ENCODE measurements around the gene EXOC3L4. TPM values are rescaled to one million over a fixed set of nuclear protein-coding genes. Genes with fewer than 3 reads are reported as not detected.

The EXOC3L4 gene
- total RNA-seq, 1 experiment from 2014 or later: 1.4 TPM

DNA sequence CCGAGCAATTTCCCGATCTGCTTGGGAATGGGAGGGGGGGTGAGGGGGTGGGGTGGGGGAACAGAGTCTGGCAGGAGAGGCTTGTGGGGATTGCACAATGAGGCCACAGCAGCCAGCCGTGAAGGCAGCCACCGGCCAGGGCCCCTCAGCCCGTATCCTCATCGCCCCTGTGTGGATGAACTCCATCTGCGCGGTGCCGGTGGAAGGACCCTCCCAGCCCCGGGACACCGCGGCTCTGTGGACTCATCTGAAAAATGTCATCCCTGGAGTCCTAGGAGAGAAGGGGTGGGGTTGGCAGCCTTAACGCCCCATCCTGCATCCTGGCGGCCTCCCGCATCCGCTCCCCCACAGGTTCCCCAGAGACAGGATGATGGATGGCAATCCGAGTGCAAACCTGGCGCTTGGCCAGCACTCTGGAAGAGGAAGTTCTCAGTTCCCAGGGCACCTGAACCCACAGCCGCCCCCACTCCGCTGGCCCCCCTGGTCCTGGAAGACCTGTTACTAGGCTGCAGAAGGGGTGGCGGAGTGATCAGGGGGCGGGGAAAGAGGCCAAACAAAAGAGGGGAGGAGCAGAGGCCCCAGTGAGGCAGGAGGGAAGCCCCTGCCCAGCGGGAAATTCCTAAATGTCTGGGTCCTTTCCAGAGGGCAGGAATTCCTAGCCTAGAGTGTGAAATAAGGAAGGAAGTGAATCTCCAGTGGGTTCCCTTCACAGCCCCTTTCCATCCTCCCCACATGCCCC is 27.5 kb downstream of the EXOC3L4 start:
- ATAC-seq (no peak), DNase-seq (peak; percentile 65)
- intact Hi-C loops (cut with micrococcal nuclease): no loop called here
- H3K4me1 ChIP-seq (ENCODE audit: insufficient read depth, low read length): peaks cover 32% of the 10 kb centered on the region
- H3K36me3 ChIP-seq (ENCODE audit: low read depth, low read length): no peaks in the 10 kb centered on the region
- H2AFZ ChIP-seq (ENCODE audit: low read length): no peak overlapping the region
- H3K79me2 ChIP-seq (ENCODE audit: low read length): peaks cover 35% of the 10 kb centered on the region
- BruUV-seq (replicated peaks): no TSS peak
- H4K20me1 ChIP-seq (ENCODE audit: low read length): 0 out of 2 replicates have a peak, but pooled peaks cover 6% of the 10 kb centered on the region
- CTCF ChIA-PET: no interaction called here
- H3K4me2 ChIP-seq (ENCODE audit: low read length): peak overlapping the region; percentile 88; the same call in 1 of the 2 replicates
- no peak overlapping the region for H3K4me3 ChIP-seq (ENCODE audit: low read length)
- H3K9ac ChIP-seq (ENCODE audit: low read length): no peak overlapping the region
- no peaks in the 10 kb centered on the region for H3K27me3 ChIP-seq (ENCODE audit: low read length)
- POLR2A ChIA-PET (ENCODE audit: unreplicated experiment): no interaction called here
- no peaks in the 10 kb centered on the region for H3F3A ChIP-seq (ENCODE audit: low read length, unreplicated experiment)
- no peak overlapping the region for H3K27ac ChIP-seq (ENCODE audit: low read length)
- H3K9me2 ChIP-seq (replicated peaks; ENCODE audit: low read length): no peaks in the 10 kb centered on the region
- TF ChIP-seq EZH2phosphoT487 (IDR thresholded peaks at IDR 0.05; ENCODE audit: borderline replicate concordance, low read length) (no peak), EZH2 (IDR thresholded peaks at IDR 0.05; ENCODE audit: low read length, unreplicated experiment) (no peak)
- TF ChIP-seq, protein P1, sequence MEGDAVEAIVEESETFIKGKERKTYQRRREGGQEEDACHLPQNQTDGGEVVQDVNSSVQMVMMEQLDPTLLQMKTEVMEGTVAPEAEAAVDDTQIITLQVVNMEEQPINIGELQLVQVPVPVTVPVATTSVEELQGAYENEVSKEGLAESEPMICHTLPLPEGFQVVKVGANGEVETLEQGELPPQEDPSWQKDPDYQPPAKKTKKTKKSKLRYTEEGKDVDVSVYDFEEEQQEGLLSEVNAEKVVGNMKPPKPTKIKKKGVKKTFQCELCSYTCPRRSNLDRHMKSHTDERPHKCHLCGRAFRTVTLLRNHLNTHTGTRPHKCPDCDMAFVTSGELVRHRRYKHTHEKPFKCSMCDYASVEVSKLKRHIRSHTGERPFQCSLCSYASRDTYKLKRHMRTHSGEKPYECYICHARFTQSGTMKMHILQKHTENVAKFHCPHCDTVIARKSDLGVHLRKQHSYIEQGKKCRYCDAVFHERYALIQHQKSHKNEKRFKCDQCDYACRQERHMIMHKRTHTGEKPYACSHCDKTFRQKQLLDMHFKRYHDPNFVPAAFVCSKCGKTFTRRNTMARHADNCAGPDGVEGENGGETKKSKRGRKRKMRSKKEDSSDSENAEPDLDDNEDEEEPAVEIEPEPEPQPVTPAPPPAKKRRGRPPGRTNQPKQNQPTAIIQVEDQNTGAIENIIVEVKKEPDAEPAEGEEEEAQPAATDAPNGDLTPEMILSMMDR (conservative IDR thresholded peaks at IDR 0.05; ENCODE audit: low read depth, low read length): no peak
- no peaks in the 10 kb centered on the region for H3K9me3 ChIP-seq (ENCODE audit: low read length)

DNA sequence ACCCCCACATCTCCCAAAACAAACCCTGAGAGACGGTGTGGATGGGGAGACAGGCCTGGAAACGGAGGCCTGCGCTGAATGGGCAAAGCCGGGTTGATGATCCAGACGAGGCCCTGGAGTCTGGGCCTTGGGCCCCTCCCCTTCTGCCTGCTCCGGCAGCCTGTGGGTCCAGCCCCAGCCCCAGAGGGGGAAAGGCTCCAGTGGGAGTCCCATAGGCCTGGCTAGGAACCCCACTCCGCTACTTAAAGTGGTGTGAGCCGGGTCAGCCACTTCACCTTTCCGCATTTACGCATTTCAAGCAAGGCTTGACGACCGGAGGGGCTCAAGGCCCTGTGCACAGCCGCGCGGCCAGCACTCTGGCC is 28.0 kb downstream of the EXOC3L4 start:
- CTCF ChIA-PET: no interaction called here
- BruUV-seq (replicated peaks): no TSS peak
- Histone ChIP-seq H3K27me3 (ENCODE audit: low read length) (no peaks in the 10 kb centered on the region), H3K9me2 (replicated peaks; ENCODE audit: low read length) (no peaks in the 10 kb centered on the region), H3K36me3 (ENCODE audit: low read depth, low read length) (no peaks in the 10 kb centered on the region), H3K9ac (ENCODE audit: low read length) (0 out of 2 replicates have a peak overlapping the region, but pooled peaks have one; percentile 37), H2AFZ (ENCODE audit: low read length) (peak overlapping the region; percentile 81), H3K4me3 (ENCODE audit: low read length) (peak overlapping the region; percentile 80), H3K4me2 (ENCODE audit: low read length) (peak overlapping the region; percentile 88), H3K9me3 (ENCODE audit: low read length) (no peaks in the 10 kb centered on the region), H3K27ac (ENCODE audit: low read length) (no peak overlapping the region), H4K20me1 (ENCODE audit: low read length) (0 out of 2 replicates have a peak, but pooled peaks cover 6% of the 10 kb centered on the region), H3K4me1 (ENCODE audit: insufficient read depth, low read length) (peaks cover 36% of the 10 kb centered on the region), H3K79me2 (ENCODE audit: low read length) (peaks cover 38% of the 10 kb centered on the region), H3F3A (ENCODE audit: low read length, unreplicated experiment) (no peaks in the 10 kb centered on the region)
- no peak for ATAC-seq
- intact Hi-C loops (cut with micrococcal nuclease): no loop called here
- DNase-seq: no peak
- no peak for TF ChIP-seq EZH2phosphoT487 (IDR thresholded peaks at IDR 0.05; ENCODE audit: borderline replicate concordance, low read length)
- TF ChIP-seq, protein P1 (conservative IDR thresholded peaks at IDR 0.05; ENCODE audit: low read depth, low read length): no peak
- no peak for TF ChIP-seq EZH2 (IDR thresholded peaks at IDR 0.05; ENCODE audit: low read length, unreplicated experiment)
- POLR2A ChIA-PET (ENCODE audit: unreplicated experiment): no interaction called here
